AML-193 (cell line): Measurements from ENCODE around the gene GDPD3.

Source experiments
- DNase-seq, 2 experiments: peaks; one replicate each; lab custom pipeline; 2025; lab: John Stamatoyannopoulos, UW

Gene GDPD3

GRCh38 chr16:30095166-30096078 is 17.9 kb downstream of the GDPD3 start:
- no peak for DNase-seq

- no peak for DNase-seq
Measured at GRCh38 chr16:30094541-30095165, 18.7 kb downstream of the GDPD3 start.

- peak; percentile 96 to 98 for DNase-seq
Measured at GRCh38 chr16:30092373-30093010, 20.8 kb downstream of the GDPD3 start.

- DNase-seq, result peak; percentile 88 to 94
Measured at GRCh38 chr16:30091474-30092372, 21.6 kb downstream of the GDPD3 start, which contains the start of gene TBX6. Gene TBX6, minus strand, starts transcription at chr16:30091924. Its CDS starts 731 bp downstream, at chr16:30091193.

GRCh38 chr16:30090610-30091331 is 22.6 kb downstream of the GDPD3 start:
- no peak for DNase-seq

GRCh38 chr16:30088832-30089624 is 24.3 kb downstream of the GDPD3 start:
- no peak for DNase-seq

GRCh38 chr16:30088237-30088831 is 25.0 kb downstream of the GDPD3 start:
- DNase-seq, result no peak

- DNase-seq, result no peak
Measured at GRCh38 chr16:30087181-30087898, 26.0 kb downstream of the GDPD3 start.

GRCh38 chr16:30086291-30087140 is 26.8 kb downstream of the GDPD3 start:
- no peak for DNase-seq

- DNase-seq, result no peak
Measured at GRCh38 chr16:30085820-30086219, 27.5 kb downstream of the GDPD3 start.

- DNase-seq, result no peak
Measured at GRCh38 chr16:30085247-30085646, 28.1 kb downstream of the GDPD3 start.

- no peak for DNase-seq
Measured at GRCh38 chr16:30084816-30085159, 28.5 kb downstream of the GDPD3 start.

GRCh38 chr16:30084096-30084815 is 29.1 kb downstream of the GDPD3 start:
- no peak for DNase-seq

- no peak for DNase-seq
Measured at GRCh38 chr16:30083216-30084055, 29.9 kb downstream of the GDPD3 start.

- no peak for DNase-seq
Measured at GRCh38 chr16:30082545-30083090, 30.7 kb downstream of the GDPD3 start.

- no peak for DNase-seq
Measured at GRCh38 chr16:30079480-30079879, 33.9 kb downstream of the GDPD3 start.
